ENCODE measurements around the gene SH2D5. TPM values are rescaled to one million over a fixed set of nuclear protein-coding genes. Genes with fewer than 3 reads are reported as not detected.
A peak's percentile ranks its signal among the peaks of the same experiment; 100 is the strongest.

SH2D5 gene
- polyA plus RNA-seq, 1 experiment, result 3.5 TPM

DNA sequence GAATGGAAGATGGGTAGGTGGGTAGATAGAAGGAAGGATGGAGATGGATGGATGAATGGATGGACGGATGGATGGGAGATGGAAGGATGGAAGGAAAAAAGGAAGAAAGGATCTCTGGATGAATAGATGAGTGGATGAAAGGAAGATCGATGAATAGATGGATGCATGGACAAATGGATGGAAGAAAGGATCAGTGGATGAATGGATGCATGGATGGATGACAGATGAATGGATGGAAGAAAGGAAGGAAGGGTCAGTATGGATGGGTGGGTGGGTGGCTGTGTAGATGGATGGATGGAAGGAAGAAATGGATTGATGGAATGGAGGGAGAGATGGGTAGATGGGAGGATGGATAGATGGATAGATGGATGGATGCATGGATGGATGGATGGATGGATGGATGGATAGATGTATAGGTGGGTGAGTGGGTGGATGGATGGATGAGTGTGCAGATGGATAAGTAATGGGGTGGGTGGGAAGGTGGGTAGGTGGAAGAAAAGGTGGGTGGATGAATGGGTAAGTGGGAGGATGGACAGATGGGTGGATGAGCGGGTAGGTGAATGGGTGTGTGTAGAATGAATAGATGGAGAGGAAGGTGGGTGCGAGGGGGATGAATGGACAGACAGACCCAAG is 29.3 kb downstream of the SH2D5 start:
- TF ChIP-seq, protein P1, sequence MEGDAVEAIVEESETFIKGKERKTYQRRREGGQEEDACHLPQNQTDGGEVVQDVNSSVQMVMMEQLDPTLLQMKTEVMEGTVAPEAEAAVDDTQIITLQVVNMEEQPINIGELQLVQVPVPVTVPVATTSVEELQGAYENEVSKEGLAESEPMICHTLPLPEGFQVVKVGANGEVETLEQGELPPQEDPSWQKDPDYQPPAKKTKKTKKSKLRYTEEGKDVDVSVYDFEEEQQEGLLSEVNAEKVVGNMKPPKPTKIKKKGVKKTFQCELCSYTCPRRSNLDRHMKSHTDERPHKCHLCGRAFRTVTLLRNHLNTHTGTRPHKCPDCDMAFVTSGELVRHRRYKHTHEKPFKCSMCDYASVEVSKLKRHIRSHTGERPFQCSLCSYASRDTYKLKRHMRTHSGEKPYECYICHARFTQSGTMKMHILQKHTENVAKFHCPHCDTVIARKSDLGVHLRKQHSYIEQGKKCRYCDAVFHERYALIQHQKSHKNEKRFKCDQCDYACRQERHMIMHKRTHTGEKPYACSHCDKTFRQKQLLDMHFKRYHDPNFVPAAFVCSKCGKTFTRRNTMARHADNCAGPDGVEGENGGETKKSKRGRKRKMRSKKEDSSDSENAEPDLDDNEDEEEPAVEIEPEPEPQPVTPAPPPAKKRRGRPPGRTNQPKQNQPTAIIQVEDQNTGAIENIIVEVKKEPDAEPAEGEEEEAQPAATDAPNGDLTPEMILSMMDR (IDR thresholded peaks at IDR 0.05; ENCODE audit: insufficient read depth, low read depth, low read length), result no peak
- ChIA-PET POLR2A (no interaction called here), CTCF (interaction anchor here (2.1 kb wide), 1 partner anchor 492 kb away, joined by 8 read pairs; no protein-coding TSS in a partner anchor)
- H3K36me3 ChIP-seq (ENCODE audit: control insufficient read depth, insufficient read depth, low read length), result no peaks in the 10 kb centered on the region; the same call in 1 of the 2 replicates
- no peak overlapping the region for H3K4me3 ChIP-seq (ENCODE audit: low read depth, low read length)
- H3K27me3 ChIP-seq (ENCODE audit: control insufficient read depth, insufficient read depth, low read length), result no peaks in the 10 kb centered on the region
- DNase-seq (ENCODE audit: low read depth), result no peak

DNA sequence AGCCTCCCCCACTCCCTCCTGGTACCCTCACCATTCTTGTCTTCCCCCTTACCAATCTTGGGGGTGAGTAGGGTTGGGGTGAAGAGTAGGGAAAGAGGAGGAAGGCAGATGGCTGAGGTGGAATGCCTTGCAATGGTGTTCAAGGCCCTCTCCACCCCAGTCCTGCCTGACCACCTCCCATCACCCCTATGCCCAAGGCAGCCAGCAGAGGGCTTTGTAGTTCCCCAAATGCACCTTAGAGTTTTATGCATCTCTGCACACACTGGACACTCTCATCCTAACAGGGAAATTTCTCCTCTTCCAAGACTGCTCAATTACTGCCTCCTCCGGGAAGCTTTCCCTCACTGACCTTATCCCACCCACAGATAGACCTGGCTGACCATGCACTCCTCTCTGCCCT is 30.1 kb downstream of the SH2D5 start:
- Histone ChIP-seq H3K4me3 (ENCODE audit: low read depth, low read length) (no peak overlapping the region), H3K27me3 (ENCODE audit: control insufficient read depth, insufficient read depth, low read length) (no peaks in the 10 kb centered on the region), H3K36me3 (ENCODE audit: control insufficient read depth, insufficient read depth, low read length) (no peaks in the 10 kb centered on the region; the same call in 1 of the 2 replicates)
- ChIA-PET CTCF (interaction anchor here (1.0 to 2.1 kb wide), 3 partner anchors 12 to 492 kb away, joined by 3 to 8 read pairs (median 6); no protein-coding TSS in a partner anchor), POLR2A (no interaction called here)
- DNase-seq (ENCODE audit: low read depth), result no peak
- TF ChIP-seq, protein P1 (IDR thresholded peaks at IDR 0.05; ENCODE audit: insufficient read depth, low read depth, low read length), result peak; percentile 62

DNA sequence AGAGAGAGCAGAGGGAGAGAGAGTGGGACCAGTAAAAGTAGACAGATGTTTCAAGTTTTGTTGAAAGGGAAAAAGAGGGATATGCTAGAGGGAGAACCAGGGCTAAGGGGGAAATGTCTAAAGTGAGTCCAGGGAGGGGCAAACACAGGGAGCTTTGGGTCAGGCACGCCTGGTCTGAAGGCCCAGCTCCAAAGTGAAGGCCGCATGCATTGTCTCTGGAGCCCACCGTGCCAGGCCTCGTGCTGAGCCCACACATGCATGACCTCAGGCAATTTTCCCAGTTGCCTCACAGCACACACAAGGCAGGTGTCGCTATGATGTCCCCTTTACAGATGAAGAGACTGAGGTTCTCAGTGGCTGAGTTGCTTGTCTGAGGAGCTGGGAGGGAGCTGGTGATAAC is 30.7 kb downstream of the SH2D5 start:
- TF ChIP-seq, protein P1 (IDR thresholded peaks at IDR 0.05; ENCODE audit: insufficient read depth, low read depth, low read length), result no peak
- no peaks in the 10 kb centered on the region for H3K27me3 ChIP-seq (ENCODE audit: control insufficient read depth, insufficient read depth, low read length)
- DNase-seq (ENCODE audit: low read depth), result no peak
- H3K4me3 ChIP-seq (ENCODE audit: low read depth, low read length), result no peak overlapping the region
- ChIA-PET POLR2A (no interaction called here), CTCF (interaction anchor here (1.0 to 2.1 kb wide), 3 partner anchors 13 to 493 kb away, joined by 3 to 8 read pairs (median 6); no protein-coding TSS in a partner anchor)
- no peaks in the 10 kb centered on the region; the same call in 1 of the 2 replicates for H3K36me3 ChIP-seq (ENCODE audit: control insufficient read depth, insufficient read depth, low read length)

DNA sequence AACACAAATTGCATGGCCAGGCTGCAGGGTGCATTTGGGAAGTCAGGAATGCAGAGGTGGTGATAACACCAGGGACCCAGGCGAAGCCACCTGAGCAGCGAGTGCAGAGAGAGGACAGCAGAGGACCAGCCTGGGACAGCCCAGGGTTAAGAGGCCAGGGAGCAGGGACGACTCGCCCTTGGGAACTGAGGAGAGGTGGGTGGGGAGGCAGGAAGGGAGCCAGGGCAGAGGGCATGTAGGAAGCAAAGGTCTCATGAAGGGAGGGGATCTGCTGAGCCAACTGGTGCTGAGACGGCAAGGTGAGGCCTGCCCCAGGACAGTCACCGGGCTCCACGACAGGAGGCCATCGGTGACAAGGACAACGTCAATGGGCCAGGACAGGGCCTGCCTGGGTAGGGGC is 31.1 kb downstream of the SH2D5 start:
- POLR2A ChIA-PET, result no interaction called here
- no peak for DNase-seq (ENCODE audit: low read depth)
- CTCF ChIA-PET, result interaction anchor here (1.0 to 2.1 kb wide), 3 partner anchors 13 to 493 kb away, joined by 3 to 8 read pairs (median 6); no protein-coding TSS in a partner anchor

DNA sequence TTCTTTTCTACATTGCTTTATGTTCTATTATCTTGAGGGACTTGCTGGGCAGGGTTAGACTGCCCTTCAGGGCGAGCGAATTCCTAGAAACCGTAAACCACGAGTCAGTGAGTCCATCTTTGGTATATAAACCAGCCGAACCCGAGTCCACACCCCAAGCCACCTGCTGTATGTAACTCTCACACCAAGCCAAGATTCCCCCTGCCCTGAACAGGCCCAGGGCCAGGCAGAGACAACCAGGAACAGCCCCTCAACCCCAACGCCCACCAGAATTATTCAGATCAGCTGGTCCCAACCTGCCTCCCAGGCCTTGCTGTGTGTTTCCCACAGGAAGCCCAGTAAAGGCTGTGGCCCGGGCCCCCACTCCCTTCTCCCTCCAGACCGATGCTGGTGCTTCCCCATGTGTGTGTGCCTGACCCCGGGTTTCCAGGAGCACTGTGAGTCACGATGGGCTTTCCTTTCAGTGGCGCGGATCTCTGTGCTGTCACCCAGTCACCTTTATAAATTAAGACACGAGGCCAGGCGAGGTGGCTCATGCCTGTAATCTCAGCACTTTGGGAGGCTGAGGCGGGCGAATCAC is 31.8 kb downstream of the SH2D5 start:
- CTCF ChIA-PET, result interaction anchor here (1.0 to 9.5 kb wide), 4 partner anchors 8 to 668 kb away, joined by 3 to 147 read pairs (median 8); no protein-coding TSS in a partner anchor
- Histone ChIP-seq H3K4me3 (ENCODE audit: low read depth, low read length) (no peak overlapping the region), H3K27me3 (ENCODE audit: control insufficient read depth, insufficient read depth, low read length) (no peaks in the 10 kb centered on the region), H3K36me3 (ENCODE audit: control insufficient read depth, insufficient read depth, low read length) (no peaks in the 10 kb centered on the region; the same call in 1 of the 2 replicates)
- TF ChIP-seq, protein P1 (IDR thresholded peaks at IDR 0.05; ENCODE audit: insufficient read depth, low read depth, low read length), result no peak
- POLR2A ChIA-PET, result no interaction called here
- DNase-seq (ENCODE audit: low read depth), result no peak

More for the DNA sequence above, 31.1 kb downstream of the SH2D5 start:
- Histone ChIP-seq H3K4me3 (ENCODE audit: low read depth, low read length) (no peak overlapping the region), H3K36me3 (ENCODE audit: control insufficient read depth, insufficient read depth, low read length) (no peaks in the 10 kb centered on the region; the same call in 1 of the 2 replicates), H3K27me3 (ENCODE audit: control insufficient read depth, insufficient read depth, low read length) (no peaks in the 10 kb centered on the region)
- TF ChIP-seq, protein P1 (IDR thresholded peaks at IDR 0.05; ENCODE audit: insufficient read depth, low read depth, low read length), result no peak

All from BJ (cell line).